ENCODE data around the gene CDK15.

DNA sequence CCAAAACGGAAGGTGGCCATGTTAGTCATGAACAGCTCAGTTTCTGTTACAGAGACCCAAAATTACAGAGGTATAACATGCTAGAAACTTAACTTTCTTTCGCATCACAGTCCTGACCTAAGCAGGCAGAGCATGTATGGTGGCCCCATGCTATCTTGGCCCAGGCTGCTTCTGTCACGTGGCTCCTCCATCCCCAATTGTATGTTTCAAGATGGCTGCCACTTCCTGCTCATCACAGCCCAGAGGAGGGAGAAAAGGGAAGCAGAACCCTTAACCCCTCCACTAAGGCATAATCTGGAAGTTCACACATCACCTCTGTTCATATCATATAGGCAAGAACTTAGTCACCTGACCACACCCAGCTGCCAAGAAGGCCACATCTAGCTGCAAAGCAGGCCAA is 28.7 kb downstream of the CDK15 start:
- TF ChIP-seq POLR2A (IDR thresholded peaks at IDR 0.05; ENCODE audit: low read length) (no peak), RAD21 (conservative IDR thresholded peaks at IDR 0.05 in 1 of 2, IDR thresholded peaks at IDR 0.05 in 1 of 2) (no peak), TP53 (CRISPR knock-in tag; IDR thresholded peaks at IDR 0.05) (no peak), KDM5A (IDR thresholded peaks at IDR 0.05) (no peak)
- TF ChIP-seq, protein P1, sequence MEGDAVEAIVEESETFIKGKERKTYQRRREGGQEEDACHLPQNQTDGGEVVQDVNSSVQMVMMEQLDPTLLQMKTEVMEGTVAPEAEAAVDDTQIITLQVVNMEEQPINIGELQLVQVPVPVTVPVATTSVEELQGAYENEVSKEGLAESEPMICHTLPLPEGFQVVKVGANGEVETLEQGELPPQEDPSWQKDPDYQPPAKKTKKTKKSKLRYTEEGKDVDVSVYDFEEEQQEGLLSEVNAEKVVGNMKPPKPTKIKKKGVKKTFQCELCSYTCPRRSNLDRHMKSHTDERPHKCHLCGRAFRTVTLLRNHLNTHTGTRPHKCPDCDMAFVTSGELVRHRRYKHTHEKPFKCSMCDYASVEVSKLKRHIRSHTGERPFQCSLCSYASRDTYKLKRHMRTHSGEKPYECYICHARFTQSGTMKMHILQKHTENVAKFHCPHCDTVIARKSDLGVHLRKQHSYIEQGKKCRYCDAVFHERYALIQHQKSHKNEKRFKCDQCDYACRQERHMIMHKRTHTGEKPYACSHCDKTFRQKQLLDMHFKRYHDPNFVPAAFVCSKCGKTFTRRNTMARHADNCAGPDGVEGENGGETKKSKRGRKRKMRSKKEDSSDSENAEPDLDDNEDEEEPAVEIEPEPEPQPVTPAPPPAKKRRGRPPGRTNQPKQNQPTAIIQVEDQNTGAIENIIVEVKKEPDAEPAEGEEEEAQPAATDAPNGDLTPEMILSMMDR (IDR thresholded peaks at IDR 0.05) = no peak

Measured in A549 (cell line).